HG03175 (cell line): ENCODE data around the gene CENPE.
"Not testable (repeated sequence)": the region's sequence is repeated elsewhere in the genome, so short reads cannot be mapped to it uniquely, and the experiment has no call there.

Source experiments
- ATAC-seq: cut with Tn5 transposase; IDR thresholded peaks from one replicate; pipeline ENCODE4 v1.9.1; 2021; ENCODE audit warnings: mild to moderate bottlenecking, moderate library complexity; ENCODE audit not compliant: unreplicated experiment

CENPE gene, protein sequence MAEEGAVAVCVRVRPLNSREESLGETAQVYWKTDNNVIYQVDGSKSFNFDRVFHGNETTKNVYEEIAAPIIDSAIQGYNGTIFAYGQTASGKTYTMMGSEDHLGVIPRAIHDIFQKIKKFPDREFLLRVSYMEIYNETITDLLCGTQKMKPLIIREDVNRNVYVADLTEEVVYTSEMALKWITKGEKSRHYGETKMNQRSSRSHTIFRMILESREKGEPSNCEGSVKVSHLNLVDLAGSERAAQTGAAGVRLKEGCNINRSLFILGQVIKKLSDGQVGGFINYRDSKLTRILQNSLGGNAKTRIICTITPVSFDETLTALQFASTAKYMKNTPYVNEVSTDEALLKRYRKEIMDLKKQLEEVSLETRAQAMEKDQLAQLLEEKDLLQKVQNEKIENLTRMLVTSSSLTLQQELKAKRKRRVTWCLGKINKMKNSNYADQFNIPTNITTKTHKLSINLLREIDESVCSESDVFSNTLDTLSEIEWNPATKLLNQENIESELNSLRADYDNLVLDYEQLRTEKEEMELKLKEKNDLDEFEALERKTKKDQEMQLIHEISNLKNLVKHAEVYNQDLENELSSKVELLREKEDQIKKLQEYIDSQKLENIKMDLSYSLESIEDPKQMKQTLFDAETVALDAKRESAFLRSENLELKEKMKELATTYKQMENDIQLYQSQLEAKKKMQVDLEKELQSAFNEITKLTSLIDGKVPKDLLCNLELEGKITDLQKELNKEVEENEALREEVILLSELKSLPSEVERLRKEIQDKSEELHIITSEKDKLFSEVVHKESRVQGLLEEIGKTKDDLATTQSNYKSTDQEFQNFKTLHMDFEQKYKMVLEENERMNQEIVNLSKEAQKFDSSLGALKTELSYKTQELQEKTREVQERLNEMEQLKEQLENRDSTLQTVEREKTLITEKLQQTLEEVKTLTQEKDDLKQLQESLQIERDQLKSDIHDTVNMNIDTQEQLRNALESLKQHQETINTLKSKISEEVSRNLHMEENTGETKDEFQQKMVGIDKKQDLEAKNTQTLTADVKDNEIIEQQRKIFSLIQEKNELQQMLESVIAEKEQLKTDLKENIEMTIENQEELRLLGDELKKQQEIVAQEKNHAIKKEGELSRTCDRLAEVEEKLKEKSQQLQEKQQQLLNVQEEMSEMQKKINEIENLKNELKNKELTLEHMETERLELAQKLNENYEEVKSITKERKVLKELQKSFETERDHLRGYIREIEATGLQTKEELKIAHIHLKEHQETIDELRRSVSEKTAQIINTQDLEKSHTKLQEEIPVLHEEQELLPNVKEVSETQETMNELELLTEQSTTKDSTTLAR (N-terminal part only)

GRCh38 chr4:103198111-103198765, at the start of gene CENPE:
CENPE (minus strand) TSS chr4:103198343; CDS start chr4:103198319, 24 bp downstream.
- ATAC-seq = peak; percentile 95

GRCh38 chr4:103244251-103244650, 46.1 kb upstream of the CENPE start:
- ATAC-seq = no peak

DNA sequence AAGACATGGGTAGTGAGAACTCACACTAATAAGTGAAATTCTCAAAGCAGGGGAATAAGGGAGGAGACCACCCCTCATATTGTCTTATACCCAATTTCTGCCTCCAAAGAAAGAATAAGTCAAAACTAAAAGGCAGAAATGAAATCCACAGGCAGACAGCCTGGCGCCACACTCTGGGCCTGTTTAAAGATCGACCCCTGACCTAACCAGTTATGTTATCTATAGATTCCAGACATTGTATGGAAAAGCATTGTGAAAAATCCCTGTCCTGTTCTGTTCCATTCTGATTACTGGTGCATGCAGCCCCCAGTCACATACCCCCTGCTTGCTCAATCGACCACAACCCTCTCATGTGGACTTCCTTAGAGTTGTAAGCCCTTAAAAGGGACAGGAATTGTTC, 32.8 kb upstream of the CENPE start:
- ATAC-seq = not testable (repeated sequence)

DNA sequence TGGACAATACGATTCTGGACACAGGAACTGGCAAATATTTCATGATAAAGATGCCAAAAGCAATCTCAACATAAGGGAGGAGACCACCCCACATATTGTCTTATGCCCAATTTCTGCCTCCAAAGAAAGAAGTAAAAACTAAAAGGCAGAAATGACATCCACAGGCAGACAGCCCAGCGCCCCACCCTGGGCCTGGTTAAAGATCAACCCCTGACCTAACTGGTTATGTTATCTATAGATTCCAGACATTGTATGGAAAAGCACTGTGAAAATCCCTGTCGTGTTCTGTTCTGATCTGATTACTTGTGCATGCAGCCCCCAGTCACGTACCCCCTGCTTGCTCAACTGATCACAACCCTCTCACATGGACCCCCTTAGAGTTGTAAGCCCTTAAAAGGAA, 25.4 kb upstream of the CENPE start:
- ATAC-seq = not testable (repeated sequence)

- no peak for ATAC-seq
Measured at GRCh38 chr4:103207673-103208072, 9.5 kb upstream of the CENPE start.

DNA sequence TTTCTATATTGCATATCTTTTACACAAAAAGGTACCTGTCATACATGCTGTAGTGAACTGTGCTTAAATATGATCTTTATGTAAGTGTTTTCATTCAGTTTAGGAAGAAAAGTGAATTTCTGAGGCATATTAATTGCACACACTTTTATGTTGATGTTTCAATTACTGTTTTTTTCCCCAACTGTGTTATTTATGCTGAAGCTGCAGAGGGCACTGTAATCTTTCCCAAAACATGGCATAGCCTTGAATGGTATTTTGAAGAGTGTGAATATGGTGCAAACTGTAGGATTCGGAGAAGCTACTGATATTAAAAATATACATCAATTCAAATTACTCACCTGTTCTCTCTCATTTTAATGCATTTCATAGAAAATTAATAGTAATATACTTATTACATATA, 6.0 kb upstream of the CENPE start:
- ATAC-seq = no peak

DNA sequence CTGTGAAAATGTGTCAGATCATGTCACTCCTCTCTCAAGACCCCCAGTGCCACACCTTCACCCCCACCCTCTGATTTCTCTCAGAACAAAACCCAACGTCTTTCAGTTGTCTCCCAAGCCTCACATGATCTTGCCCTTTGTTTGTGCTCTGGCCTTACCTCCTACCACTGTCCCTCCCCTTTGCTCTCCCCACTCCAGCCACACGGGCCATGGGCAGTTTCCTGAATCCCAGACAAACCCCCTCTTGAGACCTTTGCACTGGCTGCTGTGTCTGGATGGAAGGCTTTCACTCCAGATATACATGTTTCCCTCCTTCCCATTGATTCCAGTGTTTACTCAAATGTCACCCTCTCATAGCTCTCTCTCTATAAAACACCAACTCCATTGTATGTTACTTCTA, 3.6 kb upstream of the CENPE start:
- ATAC-seq = no peak

DNA sequence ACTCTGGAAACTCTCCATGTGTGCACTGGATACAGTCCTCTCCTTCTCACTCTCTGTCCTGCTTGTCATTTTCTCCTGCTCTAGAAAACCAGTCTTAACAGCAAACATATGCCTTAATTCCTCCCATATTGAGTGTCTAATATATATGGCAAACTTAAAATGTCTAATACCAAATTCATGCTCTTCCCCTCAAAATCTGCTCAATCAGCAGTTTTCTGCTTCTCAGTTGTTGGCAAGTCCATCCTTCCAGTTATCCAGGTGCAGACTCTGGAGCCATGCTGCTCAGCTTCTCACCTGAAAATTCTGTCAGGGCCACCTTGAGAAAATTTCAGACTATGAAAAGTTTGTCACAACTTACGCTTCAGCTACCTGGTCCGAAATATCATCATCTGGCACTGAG, 3.1 kb upstream of the CENPE start:
- no peak for ATAC-seq

DNA sequence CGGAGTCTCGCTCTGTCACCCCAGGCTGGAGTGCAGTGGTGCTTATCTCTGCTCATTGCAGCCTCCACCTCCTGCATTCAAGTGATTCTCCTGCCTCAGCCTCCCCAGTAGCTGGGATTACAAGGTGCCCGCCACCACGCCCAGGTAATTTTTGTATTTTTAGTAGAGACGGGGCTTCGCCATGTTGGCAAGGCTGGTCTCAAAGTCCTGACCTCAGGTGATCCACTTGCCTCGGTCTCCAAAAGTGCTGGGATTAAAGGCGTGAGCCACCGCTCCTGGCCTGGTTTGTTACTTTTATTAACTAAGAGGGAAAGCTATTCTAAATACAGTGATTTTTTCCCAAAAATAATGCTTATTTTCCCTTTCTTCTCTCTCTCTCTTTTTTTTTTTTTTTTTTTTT, 866 bp upstream of the CENPE start:
- no peak for ATAC-seq

- ATAC-seq = peak; percentile 36
Measured at GRCh38 chr4:103197765-103198110, 405 bp downstream of the CENPE start.

- no peak for ATAC-seq
Measured at GRCh38 chr4:103193457-103193856, 4.7 kb downstream of the CENPE start.

DNA sequence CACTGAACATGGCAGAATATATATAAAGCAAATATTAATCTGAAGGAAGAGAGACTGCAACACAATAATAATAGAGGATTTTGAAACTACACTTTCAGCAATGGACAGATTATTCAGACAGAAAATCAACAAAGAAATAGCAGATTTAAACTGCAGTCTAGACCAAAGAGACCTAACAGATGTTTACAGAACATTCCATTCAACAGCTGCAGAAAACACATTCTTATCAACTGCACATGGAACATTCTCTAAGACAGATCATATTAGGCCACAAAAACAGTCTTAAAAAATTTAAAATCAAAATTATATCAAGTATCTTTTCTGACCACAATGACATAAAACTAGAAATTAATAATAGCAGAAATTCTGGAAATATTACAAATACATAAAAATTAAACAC, 27.1 kb downstream of the CENPE start:
- no peak for ATAC-seq

GRCh38 chr4:103169750-103170149, 28.4 kb downstream of the CENPE start:
- not testable (repeated sequence) for ATAC-seq

DNA sequence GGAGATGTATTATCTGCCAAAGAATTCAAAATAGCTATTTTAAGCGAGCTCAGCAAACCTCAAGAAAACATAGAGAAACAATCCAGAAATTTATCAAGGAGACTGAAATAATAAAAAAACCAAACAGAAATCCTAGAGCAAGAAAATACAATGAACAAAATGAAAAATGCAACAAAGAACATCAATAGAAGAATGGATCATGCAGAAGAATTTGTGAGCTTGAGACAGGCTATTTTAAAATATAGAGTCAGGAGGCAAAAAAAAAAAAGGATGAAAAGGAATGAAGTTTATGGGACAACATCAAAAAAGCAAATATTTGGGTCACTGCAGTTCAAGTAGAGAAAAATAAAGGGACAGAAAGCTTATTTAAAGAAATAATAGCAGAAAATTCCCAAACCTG, 29.1 kb downstream of the CENPE start:
- ATAC-seq = no peak

DNA sequence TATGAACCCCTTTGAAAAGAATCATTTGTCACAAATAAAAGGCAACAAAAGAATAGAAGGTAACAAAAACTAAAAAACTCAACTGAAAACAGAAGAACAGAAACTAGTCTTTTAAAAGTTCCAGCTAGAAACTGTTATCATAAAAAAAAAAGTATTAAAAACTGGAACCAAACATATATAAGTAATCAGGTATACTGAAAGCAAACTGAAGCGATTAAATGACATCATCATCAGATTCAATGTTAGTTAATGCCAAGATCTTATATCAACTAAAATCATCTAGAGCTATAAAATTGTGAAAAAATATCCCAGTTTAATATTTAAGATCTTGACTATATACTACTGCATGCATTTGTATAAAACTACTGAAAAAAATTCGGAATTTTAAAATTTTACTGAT, 36.0 kb downstream of the CENPE start:
- no peak for ATAC-seq

DNA sequence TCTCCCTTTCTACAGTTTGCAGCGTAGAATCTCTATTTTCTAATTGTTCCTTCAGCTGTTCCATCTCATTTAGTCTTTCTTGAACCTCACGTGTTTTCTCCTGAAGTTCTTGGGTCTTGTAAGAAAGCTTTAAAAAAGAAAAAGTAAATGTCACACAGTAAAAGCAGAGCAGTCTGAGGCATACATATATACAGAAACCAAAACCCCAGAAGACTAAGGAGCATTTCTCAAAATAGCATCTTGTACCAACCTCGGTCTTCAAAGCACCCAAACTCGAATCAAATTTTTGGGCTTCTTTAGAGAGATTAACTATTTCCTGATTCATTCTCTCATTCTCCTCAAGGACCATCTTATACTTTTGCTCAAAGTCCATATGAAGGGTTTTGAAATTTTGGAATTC, 39.4 kb downstream of the CENPE start:
- no peak for ATAC-seq

GRCh38 chr4:103156106-103156505, 42.0 kb downstream of the CENPE start:
- ATAC-seq = no peak

DNA sequence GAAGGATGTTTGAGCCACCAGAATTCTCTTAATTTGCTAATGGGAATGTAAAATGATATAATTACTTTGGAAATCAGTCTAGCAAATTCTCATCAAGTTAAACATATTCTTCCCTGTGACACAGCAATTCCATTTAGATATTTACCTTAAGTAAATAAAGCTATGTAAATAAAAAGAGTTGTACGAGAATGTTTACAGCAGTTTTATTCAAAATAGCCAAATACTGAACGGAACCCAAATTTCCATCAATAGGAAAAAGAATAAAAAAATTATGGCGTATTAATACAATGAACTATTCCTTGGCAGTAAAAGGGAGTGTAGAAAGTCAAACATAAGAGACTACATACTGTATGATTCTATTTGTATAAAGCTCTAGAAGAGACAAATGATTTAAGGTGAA, 45.8 kb downstream of the CENPE start:
- no peak for ATAC-seq

DNA sequence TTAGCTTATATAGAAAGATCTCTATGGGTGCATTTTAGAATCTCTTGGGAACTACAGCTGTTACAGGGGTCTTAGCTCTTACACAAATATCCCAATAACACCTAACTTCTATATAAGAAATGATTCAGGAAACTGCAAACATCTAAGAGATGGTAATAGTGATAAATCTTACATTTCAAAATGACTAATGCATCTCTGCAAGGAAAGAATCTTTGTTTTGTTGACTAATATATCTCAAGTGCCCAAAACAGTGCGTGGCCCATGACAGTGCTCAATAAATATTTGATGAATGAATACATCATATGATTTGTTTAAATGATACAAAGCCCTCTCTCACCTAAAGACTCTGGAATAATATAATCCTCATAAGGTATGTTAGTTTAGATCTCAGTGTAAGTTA, 47.5 kb downstream of the CENPE start:
- ATAC-seq = no peak

DNA sequence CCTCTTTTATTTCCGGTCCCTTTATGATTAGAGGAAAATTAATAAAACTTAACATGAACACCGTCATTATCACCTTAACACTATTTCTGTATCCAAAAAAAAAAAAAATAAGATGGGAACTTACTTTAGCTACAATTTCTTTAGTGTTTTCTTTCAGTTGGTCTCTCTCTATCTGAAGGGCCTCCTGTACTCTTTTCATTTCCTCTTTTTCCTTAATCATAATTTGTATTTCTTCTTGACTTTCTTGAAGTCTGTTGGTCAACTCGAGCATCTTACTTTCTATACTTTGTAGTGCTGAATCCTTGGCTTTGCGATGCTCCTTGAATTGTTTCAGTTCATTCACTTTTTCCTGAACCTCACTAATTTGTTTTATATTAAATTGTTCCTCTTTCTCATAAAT, 53.2 kb downstream of the CENPE start:
- ATAC-seq = no peak

- ATAC-seq = no peak
Measured at GRCh38 chr4:103137446-103137827, 60.7 kb downstream of the CENPE start.
